Astrocyte (in vitro differentiated cells and primary cell): ENCODE measurements around the gene FTO.

ENCODE experiments used
- CTCF ChIP-seq: IDR thresholded peaks from 2 replicates; pipeline ENCODE4 v1.5.1; 2011; ENCODE audit warnings: low read depth, mild to moderate bottlenecking, inconsistent platforms, low read length, moderate library complexity; ENCODE audit not compliant: insufficient read depth
- EZH2 ChIP-seq: IDR thresholded peaks from 2 replicates; pipeline ENCODE4 v1.6.1; 2012; ENCODE audit warnings: mild to moderate bottlenecking, low read length, inconsistent platforms; ENCODE audit not compliant: insufficient read depth

GRCh38 chr16:53849994-53850393, 146.0 kb downstream of the FTO start:
- TF ChIP-seq CTCF (no peak), EZH2 (no peak)
